Right lobe of liver (tissue), 4 donors: ENCODE data around the gene CANT1.

Experiments
- CTCF ChIP-seq, 4 donors: fragments of 200-600 bp in 3 of 4; fragments of 450-650 bp in 1 of 4; IDR thresholded peaks; one replicate each; pipeline versions ENCODE4 v1.5.1 to v1.8.0; 2016 to 2022; ENCODE audit warnings: antibody characterized with exemption in 4 of 4, mild to moderate bottlenecking in 2 of 4
- POLR2A ChIP-seq: fragments of 450-650 bp; IDR thresholded peaks from one replicate; pipeline ENCODE4 v1.6.1; 2017; ENCODE audit warnings: antibody characterized with exemption, mild to moderate bottlenecking
- donor health status: DM: no; HTN: no; CAD: no.
- donor health status: DM: no; HTN: no; CAD: no.
- donor health status: DM: no; HTN: yes; CAD: no.

GRCh38 chr17:79041041-79041570 lies 31.5 kb upstream of the CANT1 start:
- TF ChIP-seq CTCF (IDR thresholded peaks at IDR 0.05) (no peak), POLR2A (no peak)
